Endodermal cell (in vitro differentiated cells): Measurements from ENCODE around the gene POP7. TPM values are rescaled to one million over a fixed set of nuclear protein-coding genes. Genes with fewer than 3 reads are reported as not detected.

Experiments
- DNase-seq: peaks from one replicate; pipeline ENCODE4 v3.0.0-alpha.2; 2017
- H3K27ac ChIP-seq: 2 replicates; pipeline ENCODE4 v1.5.1; 2013; ENCODE audit warnings: mild to moderate bottlenecking, low read depth, low read length, moderate library complexity
- H3K27me3 ChIP-seq: 2 replicates; pipeline ENCODE4 v1.6.1; 2013; ENCODE audit warnings: mild to moderate bottlenecking, low read length, moderate library complexity; ENCODE audit not compliant: insufficient read depth, control insufficient read depth, poor library complexity, severe bottlenecking
- H3K36me3 ChIP-seq: 2 replicates; pipeline ENCODE4 v1.7.0; 2013; ENCODE audit warnings: mild to moderate bottlenecking, low read length, moderate library complexity; ENCODE audit not compliant: control insufficient read depth, insufficient read depth
- H3K4me1 ChIP-seq: one replicate; pipeline ENCODE4 v1.7.0; 2013; ENCODE audit warnings: low read length; ENCODE audit not compliant: control insufficient read depth, insufficient read depth
- H3K4me3 ChIP-seq: 2 replicates; pipeline ENCODE4 v1.5.1; 2013; ENCODE audit warnings: mild to moderate bottlenecking, low read length, moderate library complexity
- H3K9ac ChIP-seq: 2 replicates; pipeline ENCODE4 v1.6.1; 2013; ENCODE audit warnings: mild to moderate bottlenecking, low read length, moderate library complexity; ENCODE audit not compliant: poor library complexity, severe bottlenecking; ENCODE audit errors: extremely low read depth
- H3K9me3 ChIP-seq: 2 replicates; pipeline ENCODE4 v1.6.1; 2013; ENCODE audit warnings: mild to moderate bottlenecking, low read length, moderate library complexity; ENCODE audit not compliant: control insufficient read depth
- H3K27ac Mint-ChIP-seq: 2 replicates; pipeline ENCODE4 v1.8.0; 2020; ENCODE audit warnings: mixed read lengths
- H3K27me3 Mint-ChIP-seq: 2 replicates; pipeline ENCODE4 v1.8.0; 2021; ENCODE audit warnings: mild to moderate bottlenecking, mixed read lengths; ENCODE audit not compliant: insufficient read depth
- H3K36me3 Mint-ChIP-seq: 2 replicates; pipeline ENCODE4 v1.8.0; 2020; ENCODE audit warnings: low read depth, mixed read lengths
- H3K4me1 Mint-ChIP-seq: 2 replicates; pipeline ENCODE4 v1.8.0; 2020; ENCODE audit warnings: mixed read lengths
- H3K4me3 Mint-ChIP-seq: 2 replicates; pipeline ENCODE4 v1.8.0; 2020; ENCODE audit warnings: mild to moderate bottlenecking, moderate library complexity, mixed read lengths
- H3K9me3 Mint-ChIP-seq: 2 replicates; pipeline ENCODE4 v1.8.0; 2020; ENCODE audit warnings: mild to moderate bottlenecking, mixed read lengths
- CTCF ChIP-seq: fragments of 200-600 bp; sonication (generic); conservative IDR thresholded peaks from 2 replicates; pipeline ENCODE4 v1.5.0; 2021; ENCODE audit warnings: antibody characterized with exemption, mild to moderate bottlenecking
- WGBS, 2 experiments: methylation state at CpG; one replicate each; pipeline versions ENCODE4 v1.1.5 to v1.1.7; 2013; ENCODE audit warnings: missing lambda C conversion rate in 2 of 2, mixed read lengths in 1 of 2; ENCODE audit not compliant: insufficient coverage in 1 of 2, insufficient read length in 1 of 2; 5-methylcytosine and 5-hydroxymethylcytosine counted together
- total RNA-seq, 2 donors: library from RNA; stranded (reverse); fragmentation: NEBNext Ultra II Directional in 1 of 2; extraction: Animal tissue kit (Norgen Biotek cat#: 25700) in 1 of 2; gene quantifications; 2 replicates in 1 of 2; 3 replicates in 1 of 2; pipeline ENCODE4 v1.2.1, GENCODE V29; 2021

POP7 gene
- total RNA-seq, 2 donors from 2014 or later = 51.7 to 59.2 TPM

- no peak overlapping the region for H3K9ac ChIP-seq
- WGBS, 2 experiments = 91% methylated on average over 6 of the region's 6 CpGs
- no peak overlapping the region for H3K27ac ChIP-seq
- no peak overlapping the region for H3K4me3 ChIP-seq
- no peaks in the 10 kb centered on the region for H3K36me3 ChIP-seq
- Mint-ChIP-seq H3K36me3 (peaks cover 2% of the 10 kb centered on the region), H3K9me3 (peaks cover 20% of the 10 kb centered on the region), H3K27me3 (peaks cover 7% of the 10 kb centered on the region), H3K4me3 (no peak overlapping the region), H3K4me1 (no peaks in the 10 kb centered on the region), H3K27ac (no peak overlapping the region)
- H3K27me3 ChIP-seq = no peaks in the 10 kb centered on the region
- H3K4me1 ChIP-seq = no peaks in the 10 kb centered on the region
- no peak for TF ChIP-seq CTCF
- no peaks in the 10 kb centered on the region for H3K9me3 ChIP-seq
- no peak for DNase-seq
These were observed 34.0 kb downstream of the POP7 start for GRCh38 chr7:100739934-100740333.

- no peaks in the 10 kb centered on the region for H3K9me3 ChIP-seq
- WGBS, 2 experiments = 95 to 100% methylated on average over 3 to 13 of the region's 14 CpGs
- H3K27ac Mint-ChIP-seq = no peak overlapping the region
- peaks cover 2% of the 10 kb centered on the region for H3K36me3 Mint-ChIP-seq
- H3K4me3 Mint-ChIP-seq = no peak overlapping the region
- no peak for DNase-seq
- no peaks in the 10 kb centered on the region for H3K4me1 Mint-ChIP-seq
- no peak for TF ChIP-seq CTCF
- H3K4me3 ChIP-seq = no peak overlapping the region
- H3K36me3 ChIP-seq = no peaks in the 10 kb centered on the region
- no peak overlapping the region for H3K9ac ChIP-seq
- H3K4me1 ChIP-seq = no peaks in the 10 kb centered on the region
- H3K27ac ChIP-seq = no peak overlapping the region
- peaks cover 17% of the 10 kb centered on the region for H3K9me3 Mint-ChIP-seq
- H3K27me3 Mint-ChIP-seq = peaks cover 5% of the 10 kb centered on the region
- no peaks in the 10 kb centered on the region for H3K27me3 ChIP-seq
These were observed 38.7 kb downstream of the POP7 start for GRCh38 chr7:100744605-100745004.

- H3K27ac Mint-ChIP-seq = no peak overlapping the region
These were observed 39.3 kb downstream of the POP7 start for GRCh38 chr7:100745184-100745583.

More at GRCh38 chr7:100745184-100745583, 39.3 kb downstream of the POP7 start:
- Histone ChIP-seq H3K36me3 (no peaks in the 10 kb centered on the region), H3K27ac (no peak overlapping the region), H3K4me1 (no peaks in the 10 kb centered on the region), H3K9ac (no peak overlapping the region), H3K27me3 (no peaks in the 10 kb centered on the region), H3K4me3 (no peak overlapping the region), H3K9me3 (no peaks in the 10 kb centered on the region)
- no peak for DNase-seq
- WGBS, 2 experiments = 92% methylated on average over 28 of the region's 28 CpGs; no CpG with 5 or more reads in 1 of the 2 experiments
- no peak for TF ChIP-seq CTCF
- Mint-ChIP-seq H3K9me3 (peaks cover 13% of the 10 kb centered on the region), H3K27me3 (peaks cover 2% of the 10 kb centered on the region), H3K4me1 (no peaks in the 10 kb centered on the region), H3K4me3 (peak overlapping the region; percentile 14), H3K36me3 (no peaks in the 10 kb centered on the region)
